Measurements from ENCODE around the gene ZNF688. TPM values are rescaled to one million over a fixed set of nuclear protein-coding genes. Genes with fewer than 3 reads are reported as not detected.

ZNF688 gene
- total RNA-seq, 4 donors from 2014 or later: 17.6 to 33.4 (median 23.5) TPM

DNA sequence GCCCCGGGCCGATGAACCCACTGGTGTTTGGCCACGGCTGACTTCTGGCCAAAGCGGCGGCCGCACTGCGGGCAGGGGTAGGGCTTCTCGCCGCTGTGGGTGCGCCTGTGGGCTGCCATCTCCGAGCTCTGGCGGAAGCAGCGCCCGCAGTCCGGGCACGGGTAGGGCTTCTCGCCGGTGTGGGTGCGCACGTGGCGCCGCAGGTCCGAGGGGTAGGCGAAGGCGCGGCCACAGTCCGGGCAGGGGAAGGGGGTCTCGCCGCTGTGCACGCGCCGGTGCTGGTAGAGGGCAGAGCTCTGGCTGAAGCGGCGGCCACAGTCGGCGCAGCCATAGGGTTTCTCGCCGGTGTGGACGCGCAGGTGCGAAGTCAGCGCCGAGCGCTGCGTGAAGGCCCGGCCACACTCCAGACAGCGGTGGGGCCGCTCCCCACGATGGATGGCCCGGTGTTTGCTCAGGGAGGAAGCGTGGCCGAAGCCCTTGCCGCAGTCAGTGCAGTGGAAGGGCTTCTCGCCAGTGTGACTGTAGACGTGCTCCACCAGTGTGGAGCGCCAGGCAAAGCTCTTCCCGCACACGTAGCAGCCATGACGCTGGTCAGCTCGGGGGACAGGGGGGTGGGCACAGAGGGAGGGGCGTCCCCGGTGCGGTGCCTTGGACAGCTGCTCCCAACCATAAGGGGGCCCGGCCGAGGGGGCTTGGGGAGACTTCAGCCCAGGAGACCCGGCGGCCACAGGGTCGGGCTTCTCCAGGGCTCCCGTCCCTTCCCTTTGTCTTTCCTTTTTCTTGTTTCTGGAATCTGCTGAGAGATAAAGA is 16.0 kb downstream of the ZNF688 start:
- H3K27me3 ChIP-seq: no peaks in the 10 kb centered on the region
- no peak overlapping the region for H3K27ac ChIP-seq (replicated peaks in 1 of 4)
- no peaks in the 10 kb centered on the region for H3K9me3 ChIP-seq
- no peak overlapping the region for H3K4me3 ChIP-seq
- peaks cover 9 to 43% (median 33%) of the 10 kb centered on the region in 4 donors for H3K4me1 ChIP-seq
- intact Hi-C loops (cut with DNase I): no loop called here
- 96% methylated on average over 51 of the region's 69 CpGs for WGBS
- TF ChIP-seq POLR2AphosphoS5 (IDR thresholded peaks at IDR 0.05) (no peak), POLR2A (IDR thresholded peaks at IDR 0.05; ENCODE audit: low read depth) (no peak), EP300 (IDR thresholded peaks at IDR 0.05) (no peak)
- H3K36me3 ChIP-seq: peaks cover 14 to 40% (median 31%) of the 10 kb centered on the region in 4 donors
- no peak for DNase-seq (ENCODE audit: extremely low spot score)

DNA sequence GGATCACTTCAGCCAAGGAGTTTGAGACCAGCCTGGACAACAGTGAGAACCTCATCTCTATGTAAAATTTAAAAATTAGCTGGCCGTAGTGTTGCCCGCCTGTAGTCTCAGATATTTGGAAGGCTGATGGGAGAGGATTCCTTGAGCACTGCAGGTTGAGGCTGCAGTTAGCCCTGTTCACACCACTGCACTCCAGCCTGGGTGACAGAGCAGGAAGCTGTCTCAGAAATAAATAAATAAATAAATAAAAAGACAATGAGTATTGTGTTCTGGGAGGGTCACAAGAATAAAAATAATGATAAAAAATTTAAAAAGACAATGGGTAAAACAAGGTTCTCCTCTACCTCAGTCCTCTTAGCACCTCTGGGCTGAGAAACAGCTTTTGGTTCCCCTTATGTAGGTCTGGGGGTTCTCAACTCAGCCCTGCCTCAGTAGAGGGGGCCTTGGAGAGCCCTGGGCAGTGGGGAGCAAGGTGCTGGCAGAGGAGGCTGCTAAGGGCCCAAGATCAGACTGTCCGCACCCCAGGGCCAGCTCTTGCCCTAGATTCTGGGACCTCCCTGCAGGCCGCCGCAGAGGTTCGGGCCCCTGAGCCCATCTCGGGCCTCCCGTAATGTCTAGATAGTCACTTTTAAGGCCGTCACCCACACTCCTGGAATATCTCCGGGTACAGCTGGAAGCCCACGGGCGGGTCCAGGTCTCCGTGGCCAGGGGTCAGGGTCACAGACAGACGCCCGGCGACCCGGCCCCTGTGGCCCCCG is 16.8 kb downstream of the ZNF688 start:
- Histone ChIP-seq H3K27ac (replicated peaks in 1 of 4) (no peak overlapping the region), H3K36me3 (peaks cover 14 to 40% (median 31%) of the 10 kb centered on the region in 4 donors), H3K4me1 (peaks cover 9 to 41% (median 32%) of the 10 kb centered on the region in 4 donors), H3K9me3 (no peaks in the 10 kb centered on the region), H3K4me3 (no peak overlapping the region), H3K27me3 (no peaks in the 10 kb centered on the region)
- intact Hi-C loops (cut with DNase I): no loop called here
- no peak for DNase-seq (ENCODE audit: extremely low spot score)
- WGBS: 98% methylated on average over 7 of the region's 18 CpGs
- TF ChIP-seq EP300 (IDR thresholded peaks at IDR 0.05) (no peak), POLR2AphosphoS5 (IDR thresholded peaks at IDR 0.05) (no peak), POLR2A (IDR thresholded peaks at IDR 0.05; ENCODE audit: low read depth) (no peak)
- TF ChIP-seq, protein P1, sequence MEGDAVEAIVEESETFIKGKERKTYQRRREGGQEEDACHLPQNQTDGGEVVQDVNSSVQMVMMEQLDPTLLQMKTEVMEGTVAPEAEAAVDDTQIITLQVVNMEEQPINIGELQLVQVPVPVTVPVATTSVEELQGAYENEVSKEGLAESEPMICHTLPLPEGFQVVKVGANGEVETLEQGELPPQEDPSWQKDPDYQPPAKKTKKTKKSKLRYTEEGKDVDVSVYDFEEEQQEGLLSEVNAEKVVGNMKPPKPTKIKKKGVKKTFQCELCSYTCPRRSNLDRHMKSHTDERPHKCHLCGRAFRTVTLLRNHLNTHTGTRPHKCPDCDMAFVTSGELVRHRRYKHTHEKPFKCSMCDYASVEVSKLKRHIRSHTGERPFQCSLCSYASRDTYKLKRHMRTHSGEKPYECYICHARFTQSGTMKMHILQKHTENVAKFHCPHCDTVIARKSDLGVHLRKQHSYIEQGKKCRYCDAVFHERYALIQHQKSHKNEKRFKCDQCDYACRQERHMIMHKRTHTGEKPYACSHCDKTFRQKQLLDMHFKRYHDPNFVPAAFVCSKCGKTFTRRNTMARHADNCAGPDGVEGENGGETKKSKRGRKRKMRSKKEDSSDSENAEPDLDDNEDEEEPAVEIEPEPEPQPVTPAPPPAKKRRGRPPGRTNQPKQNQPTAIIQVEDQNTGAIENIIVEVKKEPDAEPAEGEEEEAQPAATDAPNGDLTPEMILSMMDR (IDR thresholded peaks at IDR 0.05): no peak

DNA sequence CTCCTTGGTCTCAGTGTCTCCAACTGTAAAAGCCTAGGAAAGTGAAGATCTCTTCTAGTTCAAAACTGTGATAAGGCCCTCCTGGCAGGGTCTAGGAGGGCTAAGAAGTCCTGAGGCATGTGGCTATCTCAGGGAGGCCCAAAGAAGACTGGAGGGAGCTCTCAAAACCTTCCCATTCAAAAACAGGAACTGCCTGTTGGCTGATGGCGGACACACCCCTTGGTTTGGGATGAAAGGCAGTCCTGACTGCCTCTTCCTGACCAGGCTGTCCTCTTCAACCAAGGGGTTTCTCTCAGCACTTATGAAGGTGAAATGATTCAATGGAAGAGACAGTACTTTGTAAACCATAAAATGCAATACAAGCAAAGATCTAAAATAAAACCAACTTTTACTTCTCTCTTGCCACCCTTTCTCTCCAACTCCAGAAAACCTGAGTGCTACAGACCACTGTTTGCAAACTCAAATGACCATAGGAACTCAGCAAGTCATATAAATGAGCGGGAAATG is 18.1 kb downstream of the ZNF688 start:
- TF ChIP-seq POLR2A (IDR thresholded peaks at IDR 0.05; ENCODE audit: low read depth): no peak
- TF ChIP-seq, protein P1 (IDR thresholded peaks at IDR 0.05): no peak
- intact Hi-C loops (cut with DNase I): no loop called here
- no peak for DNase-seq (ENCODE audit: extremely low spot score)
- Histone ChIP-seq H3K4me1 (peaks cover 17 to 38% (median 25%) of the 10 kb centered on the region in 4 donors), H3K4me3 (no peak overlapping the region), H3K36me3 (peaks cover 14 to 40% (median 31%) of the 10 kb centered on the region in 4 donors), H3K9me3 (no peaks in the 10 kb centered on the region), H3K27ac (replicated peaks in 1 of 4) (no peak overlapping the region), H3K27me3 (no peaks in the 10 kb centered on the region)
- 92% methylated on average over 2 of the region's 2 CpGs for WGBS

DNA sequence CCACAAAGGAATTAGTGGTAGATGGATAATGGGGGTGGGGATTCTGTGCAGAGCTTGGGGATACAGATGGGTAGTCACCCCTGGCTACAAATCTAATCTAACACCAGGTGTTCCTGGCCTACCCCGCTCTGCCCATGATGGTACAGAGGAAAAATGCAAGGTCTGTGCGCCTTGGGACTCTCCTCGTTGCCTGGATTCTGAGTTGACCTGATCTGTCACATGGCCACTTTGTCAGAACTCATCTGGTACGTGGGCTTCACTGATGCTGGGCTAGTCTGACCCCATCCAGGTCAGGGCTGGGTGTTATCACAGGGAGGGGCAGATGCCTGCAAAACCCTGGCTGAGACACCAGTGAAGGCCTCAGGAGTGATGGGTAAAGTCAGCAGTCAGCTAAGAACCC is 18.6 kb downstream of the ZNF688 start:
- DNase-seq (ENCODE audit: extremely low spot score): no peak
- Histone ChIP-seq H3K4me3 (no peak overlapping the region), H3K4me1 (peaks cover 19 to 38% (median 25%) of the 10 kb centered on the region in 4 donors), H3K36me3 (peaks cover 14 to 40% (median 31%) of the 10 kb centered on the region in 4 donors), H3K9me3 (no peaks in the 10 kb centered on the region), H3K27me3 (no peaks in the 10 kb centered on the region), H3K27ac (replicated peaks in 1 of 4) (no peak overlapping the region)
- TF ChIP-seq POLR2AphosphoS5 (IDR thresholded peaks at IDR 0.05) (no peak), POLR2A (IDR thresholded peaks at IDR 0.05; ENCODE audit: low read depth) (no peak), EP300 (IDR thresholded peaks at IDR 0.05) (no peak)
- TF ChIP-seq, protein P1 (IDR thresholded peaks at IDR 0.05): no peak
- intact Hi-C loops (cut with DNase I): no loop called here
- 85% methylated on average over 4 of the region's 4 CpGs for WGBS

DNA sequence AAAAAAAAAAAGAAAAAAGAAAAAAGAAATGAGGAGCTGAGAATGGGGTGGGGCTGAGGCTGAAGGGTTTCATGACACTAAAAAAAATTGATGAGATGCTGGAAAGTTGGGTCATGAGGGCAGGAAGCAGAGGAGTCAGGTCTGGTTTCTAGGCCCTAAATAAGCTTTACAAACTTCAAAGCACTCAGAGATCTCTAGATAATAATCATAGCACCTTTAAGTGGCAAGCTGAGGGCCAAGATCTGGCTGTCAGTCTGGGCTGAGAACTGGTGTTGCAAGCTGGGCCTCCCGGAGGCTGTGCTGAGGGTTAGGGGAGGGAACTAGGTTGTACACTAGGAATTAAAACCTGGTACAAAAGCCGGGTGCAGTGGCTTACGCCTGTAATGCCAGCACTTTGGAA is 19.7 kb downstream of the ZNF688 start:
- peak overlapping the region in 1 of 4 donors; percentile 9 for H3K27ac ChIP-seq (replicated peaks in 1 of 4)
- no peaks in the 10 kb centered on the region for H3K27me3 ChIP-seq
- 79% methylated on average over 3 of the region's 3 CpGs for WGBS
- H3K4me3 ChIP-seq: no peak overlapping the region
- intact Hi-C loops (cut with DNase I): no loop called here
- H3K36me3 ChIP-seq: peaks cover 14 to 40% (median 31%) of the 10 kb centered on the region in 4 donors
- no peak for TF ChIP-seq EP300 (IDR thresholded peaks at IDR 0.05)
- TF ChIP-seq, protein P1 (IDR thresholded peaks at IDR 0.05): no peak
- no peak for TF ChIP-seq POLR2A (IDR thresholded peaks at IDR 0.05; ENCODE audit: low read depth)
- no peak for TF ChIP-seq POLR2AphosphoS5 (IDR thresholded peaks at IDR 0.05)
- no peaks in the 10 kb centered on the region for H3K9me3 ChIP-seq
- peaks cover 14 to 29% (median 18%) of the 10 kb centered on the region in 4 donors for H3K4me1 ChIP-seq
- DNase-seq (ENCODE audit: extremely low spot score): no peak
